Brain microvascular endothelial cell (primary cell): ENCODE data around the gene FAM124B.

Experiments
- DNase-seq: peaks from one replicate; pipeline ENCODE4 v3.0.0-alpha.2; 2020
- H3K27ac ChIP-seq: fragments of 250-450 bp; sonication (Bioruptor Pico); 2 replicates; pipeline ENCODE4 v1.5.1; 2020; ENCODE audit warnings: mild to moderate bottlenecking, moderate library complexity
- H3K27me3 ChIP-seq: fragments of 250-450 bp; sonication (Bioruptor Pico); replicated peaks from 2 replicates; pipeline ENCODE4 v1.5.1; 2020; ENCODE audit warnings: mild to moderate bottlenecking
- H3K36me3 ChIP-seq: fragments of 250-450 bp; sonication (Bioruptor Pico); replicated peaks from 2 replicates; pipeline ENCODE4 v1.5.1; 2020; ENCODE audit warnings: mild to moderate bottlenecking
- H3K4me3 ChIP-seq: 2 replicates; pipeline ENCODE4 v1.5.1; 2011; ENCODE audit warnings: low read depth, mild to moderate bottlenecking, control low read depth, low read length, moderate library complexity
- in situ Hi-C: cut with HindIII; loops from 2 replicates; pipeline ENCODE4 v1.10.0; 2017; ENCODE audit warnings: low sequenced_read_pairs, low pct_ligation_motif_present
- TF ChIP-seq, protein P1 (sequence below): IDR thresholded peaks from 2 replicates; pipeline ENCODE4 v1.5.1; 2011; ENCODE audit warnings: low read depth, mild to moderate bottlenecking, moderate library complexity, low read length, control low read depth, inconsistent platforms; ENCODE audit errors: missing control alignments

Gene FAM124B

GRCh38 chr2:224442071-224442967 lies 40.4 kb upstream of the FAM124B start:
- no peak for DNase-seq
- TF ChIP-seq, protein P1, sequence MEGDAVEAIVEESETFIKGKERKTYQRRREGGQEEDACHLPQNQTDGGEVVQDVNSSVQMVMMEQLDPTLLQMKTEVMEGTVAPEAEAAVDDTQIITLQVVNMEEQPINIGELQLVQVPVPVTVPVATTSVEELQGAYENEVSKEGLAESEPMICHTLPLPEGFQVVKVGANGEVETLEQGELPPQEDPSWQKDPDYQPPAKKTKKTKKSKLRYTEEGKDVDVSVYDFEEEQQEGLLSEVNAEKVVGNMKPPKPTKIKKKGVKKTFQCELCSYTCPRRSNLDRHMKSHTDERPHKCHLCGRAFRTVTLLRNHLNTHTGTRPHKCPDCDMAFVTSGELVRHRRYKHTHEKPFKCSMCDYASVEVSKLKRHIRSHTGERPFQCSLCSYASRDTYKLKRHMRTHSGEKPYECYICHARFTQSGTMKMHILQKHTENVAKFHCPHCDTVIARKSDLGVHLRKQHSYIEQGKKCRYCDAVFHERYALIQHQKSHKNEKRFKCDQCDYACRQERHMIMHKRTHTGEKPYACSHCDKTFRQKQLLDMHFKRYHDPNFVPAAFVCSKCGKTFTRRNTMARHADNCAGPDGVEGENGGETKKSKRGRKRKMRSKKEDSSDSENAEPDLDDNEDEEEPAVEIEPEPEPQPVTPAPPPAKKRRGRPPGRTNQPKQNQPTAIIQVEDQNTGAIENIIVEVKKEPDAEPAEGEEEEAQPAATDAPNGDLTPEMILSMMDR, result no peak
- H3K36me3 ChIP-seq, result no peaks in the 10 kb centered on the region
- in situ Hi-C loops, result no loop called here
- H3K27me3 ChIP-seq, result no peaks in the 10 kb centered on the region
- H3K27ac ChIP-seq, result no peak overlapping the region
- H3K4me3 ChIP-seq, result peak overlapping the region; percentile 64

DNA sequence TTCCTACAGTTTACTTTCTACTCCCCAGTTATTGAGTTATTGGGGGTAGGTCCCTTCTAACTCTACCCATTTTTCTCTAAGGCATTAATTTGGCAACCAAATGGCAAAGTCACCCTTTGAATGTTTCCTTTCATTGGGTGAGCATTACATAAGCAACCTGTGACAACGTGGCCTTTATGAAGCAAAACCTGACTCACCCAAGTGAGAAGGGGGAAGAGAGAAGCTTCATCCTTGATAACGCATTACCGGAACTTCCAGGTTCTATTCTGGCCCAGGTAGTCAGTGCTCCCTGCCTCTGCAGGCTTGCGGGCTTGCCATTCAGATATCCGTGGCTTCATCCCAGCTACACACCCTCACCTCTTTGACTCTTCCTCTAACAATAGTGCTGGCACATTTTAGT lies 39.1 kb upstream of the FAM124B start:
- no peak for DNase-seq
- H3K36me3 ChIP-seq, result no peaks in the 10 kb centered on the region
- no peak overlapping the region for H3K27ac ChIP-seq
- H3K27me3 ChIP-seq, result no peaks in the 10 kb centered on the region
- TF ChIP-seq, protein P1, result no peak
- in situ Hi-C loops, result no loop called here
- no peak overlapping the region for H3K4me3 ChIP-seq

DNA sequence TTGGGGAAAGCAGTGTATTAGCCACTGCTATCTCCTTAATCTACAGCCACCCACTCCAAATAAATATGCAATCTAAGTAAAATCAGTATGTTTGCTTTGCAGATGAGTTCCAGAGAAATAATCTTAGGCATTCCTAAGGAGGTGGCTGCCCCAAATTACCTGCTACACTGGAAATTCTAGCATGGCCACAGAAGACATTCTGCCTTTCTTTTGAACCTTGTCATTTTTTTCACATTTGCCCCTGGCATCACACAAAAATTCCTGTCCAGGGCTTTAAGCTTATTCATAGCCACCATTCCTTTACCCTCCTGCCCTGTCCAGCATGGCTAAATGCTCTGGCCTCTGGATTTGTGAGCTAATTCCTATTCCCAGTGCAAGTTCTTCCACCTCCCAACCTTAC lies 36.8 kb upstream of the FAM124B start:
- no peak overlapping the region for H3K27ac ChIP-seq
- H3K36me3 ChIP-seq, result no peaks in the 10 kb centered on the region
- no peaks in the 10 kb centered on the region for H3K27me3 ChIP-seq
- H3K4me3 ChIP-seq, result no peak overlapping the region
- TF ChIP-seq, protein P1, result no peak
- in situ Hi-C loops, result no loop called here
- DNase-seq, result no peak

GRCh38 chr2:224436634-224437033 lies 34.7 kb upstream of the FAM124B start:
- no peaks in the 10 kb centered on the region for H3K36me3 ChIP-seq
- no peak overlapping the region for H3K4me3 ChIP-seq
- no peak overlapping the region for H3K27ac ChIP-seq
- H3K27me3 ChIP-seq, result no peaks in the 10 kb centered on the region
- no peak for DNase-seq
- TF ChIP-seq, protein P1, result no peak
- in situ Hi-C loops, result no loop called here

GRCh38 chr2:224434618-224435017 lies 32.7 kb upstream of the FAM124B start:
- DNase-seq, result no peak
- Histone ChIP-seq H3K27me3 (no peaks in the 10 kb centered on the region), H3K27ac (no peak overlapping the region), H3K4me3 (no peak overlapping the region), H3K36me3 (no peaks in the 10 kb centered on the region)
- in situ Hi-C loops, result no loop called here
- TF ChIP-seq, protein P1, result no peak
